GF-D8 (cell line): ENCODE results near the gene UBE2U.
"Not testable (repeated sequence)": the region's sequence is repeated elsewhere in the genome, so short reads cannot be mapped to it uniquely, and the experiment has no call there.

ENCODE experiments used
- DNase-seq: peaks from one replicate; lab custom pipeline; 2025; lab: John Stamatoyannopoulos, UW

The UBE2U gene

GRCh38 chr1:64240206-64240605 lies 36.8 kb downstream of the UBE2U start:
- no peak for DNase-seq

- no peak for DNase-seq
Observed at GRCh38 chr1:64241069-64241468, 37.6 kb downstream of the UBE2U start.

- no peak for DNase-seq
Observed at GRCh38 chr1:64242895-64243756, 39.7 kb downstream of the UBE2U start.

GRCh38 chr1:64243757-64244080 lies 40.3 kb downstream of the UBE2U start:
- DNase-seq, result no peak

- DNase-seq, result no peak
Observed at GRCh38 chr1:64245495-64245894, 42.1 kb downstream of the UBE2U start.

GRCh38 chr1:64246294-64246917 lies 43.0 kb downstream of the UBE2U start:
- peak; percentile 9 for DNase-seq

- no peak for DNase-seq
Observed at GRCh38 chr1:64248065-64248464, 44.6 kb downstream of the UBE2U start.

- not testable (repeated sequence) for DNase-seq
Observed at GRCh38 chr1:64250472-64250871, 47.0 kb downstream of the UBE2U start.

GRCh38 chr1:64251971-64252370 lies 48.5 kb downstream of the UBE2U start:
- DNase-seq, result no peak

GRCh38 chr1:64257233-64257632 lies 53.8 kb downstream of the UBE2U start:
- DNase-seq, result not testable (repeated sequence)

- not testable (repeated sequence) for DNase-seq
Observed at GRCh38 chr1:64258444-64258843, 55.0 kb downstream of the UBE2U start.

GRCh38 chr1:64263335-64263734 lies 59.9 kb downstream of the UBE2U start:
- DNase-seq, result no peak

GRCh38 chr1:64263856-64264255 lies 60.4 kb downstream of the UBE2U start:
- DNase-seq, result no peak

GRCh38 chr1:64265141-64265540 lies 61.7 kb downstream of the UBE2U start:
- DNase-seq, result no peak

- DNase-seq, result no peak
Observed at GRCh38 chr1:64266991-64267390, 63.6 kb downstream of the UBE2U start.

GRCh38 chr1:64268653-64269557 lies 65.5 kb downstream of the UBE2U start:
- DNase-seq, result peak; percentile 28

- DNase-seq, result no peak
Observed at GRCh38 chr1:64269558-64269884, 66.1 kb downstream of the UBE2U start.

GRCh38 chr1:64280001-64280400 lies 76.6 kb downstream of the UBE2U start:
- no peak for DNase-seq

GRCh38 chr1:64282351-64282750 lies 78.9 kb downstream of the UBE2U start:
- no peak for DNase-seq

- DNase-seq, result no peak
Observed at GRCh38 chr1:64287071-64287470, 83.6 kb downstream of the UBE2U start.

GRCh38 chr1:64290420-64290819 lies 87.0 kb downstream of the UBE2U start:
- no peak for DNase-seq

GRCh38 chr1:64291931-64292330 lies 88.5 kb downstream of the UBE2U start:
- DNase-seq, result no peak

GRCh38 chr1:64292399-64292798 lies 89.0 kb downstream of the UBE2U start:
- no peak for DNase-seq
